ENCODE data around the gene GDI2. TPM values are rescaled to one million over a fixed set of nuclear protein-coding genes. Genes with fewer than 3 reads are reported as not detected.

The GDI2 gene
- total and polyA plus RNA-seq, 2 of the 13 experiments (the other 11 are each of a cell fraction or from before 2014, with no cell fraction given) = 153 to 477 TPM

- no peak for TF ChIP-seq ZBTB46 (CRISPR knock-in tag; IDR thresholded peaks at IDR 0.05; ENCODE audit: borderline replicate concordance)
- TF ChIP-seq, protein P1, sequence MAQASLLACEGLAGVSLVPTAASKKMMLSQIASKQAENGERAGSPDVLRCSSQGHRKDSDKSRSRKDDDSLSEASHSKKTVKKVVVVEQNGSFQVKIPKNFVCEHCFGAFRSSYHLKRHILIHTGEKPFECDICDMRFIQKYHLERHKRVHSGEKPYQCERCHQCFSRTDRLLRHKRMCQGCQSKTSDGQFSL (CRISPR knock-in tag; IDR thresholded peaks at IDR 0.05) = no peak
- TF ChIP-seq TP53 (CRISPR knock-in tag; conservative IDR thresholded peaks at IDR 0.05) = no peak
- TF ChIP-seq ZNF564 (CRISPR knock-in tag; IDR thresholded peaks at IDR 0.05) = no peak
- TF ChIP-seq, protein P2, sequence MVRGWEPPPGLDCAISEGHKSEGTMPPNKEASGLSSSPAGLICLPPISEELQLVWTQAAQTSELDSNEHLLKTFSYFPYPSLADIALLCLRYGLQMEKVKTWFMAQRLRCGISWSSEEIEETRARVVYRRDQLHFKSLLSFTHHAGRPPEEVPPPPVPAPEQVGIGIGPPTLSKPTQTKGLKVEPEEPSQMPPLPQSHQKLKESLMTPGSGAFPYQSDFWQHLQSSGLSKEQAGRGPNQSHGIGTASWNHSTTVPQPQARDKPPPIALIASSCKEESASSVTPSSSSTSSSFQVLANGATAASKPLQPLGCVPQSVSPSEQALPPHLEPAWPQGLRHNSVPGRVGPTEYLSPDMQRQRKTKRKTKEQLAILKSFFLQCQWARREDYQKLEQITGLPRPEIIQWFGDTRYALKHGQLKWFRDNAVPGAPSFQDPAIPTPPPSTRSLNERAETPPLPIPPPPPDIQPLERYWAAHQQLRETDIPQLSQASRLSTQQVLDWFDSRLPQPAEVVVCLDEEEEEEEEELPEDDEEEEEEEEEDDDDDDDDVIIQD (CRISPR knock-in tag; IDR thresholded peaks at IDR 0.05; ENCODE audit: low read depth) = no peak
- TF ChIP-seq GATAD2A (CRISPR knock-in tag; IDR thresholded peaks at IDR 0.05) = no peak
- no peak for TF ChIP-seq ZMYM4 (CRISPR knock-in tag; IDR thresholded peaks at IDR 0.05)
- no peak for TF ChIP-seq ZNF557 (CRISPR knock-in tag; IDR thresholded peaks at IDR 0.05)
- no peak for TF ChIP-seq CREM (IDR thresholded peaks at IDR 0.05)
- TF ChIP-seq CREM (CRISPR knock-in tag; IDR thresholded peaks at IDR 0.05) = no peak
- peak; percentile 15; the same call in 1 of the 2 replicates for TF ChIP-seq ZNF180 (CRISPR knock-in tag; IDR thresholded peaks at IDR 0.05; ENCODE audit: borderline replicate concordance, low read depth)
- no peak for TF ChIP-seq GABPB1 (CRISPR knock-in tag; IDR thresholded peaks at IDR 0.05)
- no peak for TF ChIP-seq ATF3 (CRISPR knock-in tag; IDR thresholded peaks at IDR 0.05)
- TF ChIP-seq, protein P3, sequence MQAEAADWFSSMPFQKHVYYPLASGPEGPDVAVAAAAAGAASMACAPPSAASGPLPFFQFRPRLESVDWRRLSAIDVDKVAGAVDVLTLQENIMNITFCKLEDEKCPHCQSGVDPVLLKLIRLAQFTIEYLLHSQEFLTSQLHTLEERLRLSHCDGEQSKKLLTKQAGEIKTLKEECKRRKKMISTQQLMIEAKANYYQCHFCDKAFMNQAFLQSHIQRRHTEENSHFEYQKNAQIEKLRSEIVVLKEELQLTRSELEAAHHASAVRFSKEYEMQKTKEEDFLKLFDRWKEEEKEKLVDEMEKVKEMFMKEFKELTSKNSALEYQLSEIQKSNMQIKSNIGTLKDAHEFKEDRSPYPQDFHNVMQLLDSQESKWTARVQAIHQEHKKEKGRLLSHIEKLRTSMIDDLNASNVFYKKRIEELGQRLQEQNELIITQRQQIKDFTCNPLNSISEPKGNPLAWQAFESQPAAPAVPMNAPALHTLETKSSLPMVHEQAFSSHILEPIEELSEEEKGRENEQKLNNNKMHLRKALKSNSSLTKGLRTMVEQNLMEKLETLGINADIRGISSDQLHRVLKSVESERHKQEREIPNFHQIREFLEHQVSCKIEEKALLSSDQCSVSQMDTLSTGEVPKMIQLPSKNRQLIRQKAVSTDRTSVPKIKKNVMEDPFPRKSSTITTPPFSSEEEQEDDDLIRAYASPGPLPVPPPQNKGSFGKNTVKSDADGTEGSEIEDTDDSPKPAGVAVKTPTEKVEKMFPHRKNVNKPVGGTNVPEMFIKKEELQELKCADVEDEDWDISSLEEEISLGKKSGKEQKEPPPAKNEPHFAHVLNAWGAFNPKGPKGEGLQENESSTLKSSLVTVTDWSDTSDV (CRISPR knock-in tag; IDR thresholded peaks at IDR 0.05) = no peak
- no peak for TF ChIP-seq ZNF572 (CRISPR knock-in tag; IDR thresholded peaks at IDR 0.05)
- TF ChIP-seq, protein P4, sequence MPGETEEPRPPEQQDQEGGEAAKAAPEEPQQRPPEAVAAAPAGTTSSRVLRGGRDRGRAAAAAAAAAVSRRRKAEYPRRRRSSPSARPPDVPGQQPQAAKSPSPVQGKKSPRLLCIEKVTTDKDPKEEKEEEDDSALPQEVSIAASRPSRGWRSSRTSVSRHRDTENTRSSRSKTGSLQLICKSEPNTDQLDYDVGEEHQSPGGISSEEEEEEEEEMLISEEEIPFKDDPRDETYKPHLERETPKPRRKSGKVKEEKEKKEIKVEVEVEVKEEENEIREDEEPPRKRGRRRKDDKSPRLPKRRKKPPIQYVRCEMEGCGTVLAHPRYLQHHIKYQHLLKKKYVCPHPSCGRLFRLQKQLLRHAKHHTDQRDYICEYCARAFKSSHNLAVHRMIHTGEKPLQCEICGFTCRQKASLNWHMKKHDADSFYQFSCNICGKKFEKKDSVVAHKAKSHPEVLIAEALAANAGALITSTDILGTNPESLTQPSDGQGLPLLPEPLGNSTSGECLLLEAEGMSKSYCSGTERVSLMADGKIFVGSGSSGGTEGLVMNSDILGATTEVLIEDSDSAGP (CRISPR knock-in tag; IDR thresholded peaks at IDR 0.05; ENCODE audit: borderline replicate concordance) = no peak
- TF ChIP-seq PHF8 (CRISPR knock-in tag; IDR thresholded peaks at IDR 0.05) = no peak
Observed at GRCh38 chr10:5814110-5815107, 1.2 kb upstream of the GDI2 start (continued).
